ENCODE results near the gene LLGL1. TPM values are rescaled to one million over a fixed set of nuclear protein-coding genes. Genes with fewer than 3 reads are reported as not detected.

Gene LLGL1
- total and polyA plus RNA-seq, 10 of the 15 experiments (the other 5 are each of a cell fraction or from before 2014, with no cell fraction given), result 0.02 to 9.2 (median 2.5) TPM

GRCh38 chr17:18185391-18185790 is 40.0 kb upstream of the LLGL1 start:
- intact Hi-C loops (cut with micrococcal nuclease; ENCODE audit: unreplicated experiment), result no loop called here
- H2AFZ ChIP-seq (ENCODE audit: control insufficient read depth, low read depth, low read length), result no peak overlapping the region
- peak overlapping the region; percentile 89 for H3K9ac ChIP-seq (ENCODE audit: control insufficient read depth, insufficient read depth, low read length)
- H3K36me3 ChIP-seq (ENCODE audit: control insufficient read depth in 2 of 2, insufficient read depth in 2 of 2, low read length in 1 of 2), result peaks cover 0 to 13% of the 10 kb centered on the region in 2 experiments; a peak in 3 of 4 replicates
- CTCF ChIA-PET, result interaction anchor here (0.9 to 5.3 kb wide), 8 partner anchors 12 to 200 kb away, joined by 3 to 43 read pairs (median 4); no protein-coding TSS in a partner anchor
- TF ChIP-seq EGR1 (IDR thresholded peaks at IDR 0.05; ENCODE audit: borderline replicate concordance in 1 of 2, low read depth in 2 of 2, low read length in 2 of 2), result no peak
- peaks cover 11% of the 10 kb centered on the region for H3K4me1 ChIP-seq (ENCODE audit: control insufficient read depth, insufficient read depth, low read length)
- H4K20me1 ChIP-seq (ENCODE audit: control insufficient read depth, insufficient read depth), result peaks cover 20% of the 10 kb centered on the region; the same call in 1 of the 2 replicates
- H3K4me3 ChIP-seq, result peak overlapping the region; percentile 83
- in situ Hi-C loops (cut with MboI), result no loop called here
- FAIRE-seq, result no peak
- no peaks in the 10 kb centered on the region for H3K9me3 ChIP-seq (replicated peaks; ENCODE audit: control insufficient read depth, insufficient read depth, low read length)
- H3K27me3 ChIP-seq (replicated peaks in 1 of 2; ENCODE audit: control insufficient read depth in 2 of 2, insufficient read depth in 2 of 2, low read length in 1 of 2), result no peaks in the 10 kb centered on the region
- POLR2A ChIA-PET, result interaction anchor here (1.4 kb wide), 1 partner anchor 27 kb away, joined by 4 read pairs; no protein-coding TSS in a partner anchor
- 0% methylated on average over 3 of the region's 3 CpGs for WGBS (ENCODE audit: insufficient coverage, insufficient replicate concordance, low lambda C conversion rate, missing lambda C conversion rate)
- H3K4me2 ChIP-seq (ENCODE audit: control insufficient read depth, insufficient read depth), result peak overlapping the region; percentile 95
- no peak for DNase-seq (ENCODE audit: low read depth, low spot score)
- H3K79me2 ChIP-seq (ENCODE audit: control insufficient read depth, insufficient read depth, low read length), result peaks cover 65% of the 10 kb centered on the region
- H3K27ac ChIP-seq (ENCODE audit: control insufficient read depth, insufficient read depth), result peak overlapping the region; percentile 59
- RAD21 ChIA-PET (ENCODE audit: unreplicated experiment), result interaction anchor here (0.8 to 1.9 kb wide), 4 partner anchors 20 to 46 kb away, joined by 3 to 9 read pairs (median 4); no protein-coding TSS in a partner anchor
- ATAC-seq, result no peak
- SMC1A ChIA-PET (ENCODE audit: uncharacterized antibody, unreplicated experiment), result interaction anchor here (1.3 to 1.7 kb wide), 5 partner anchors 10 to 97 kb away, joined by 3 to 5 read pairs (median 4); no protein-coding TSS in a partner anchor
- TSS peak; percentile 53 for BruUV-seq (replicated peaks)

GRCh38 chr17:18185832-18186626 is 39.4 kb upstream of the LLGL1 start:
- FAIRE-seq (no peak), DNase-seq (ENCODE audit: low read depth, low spot score) (no peak), ATAC-seq (peak; percentile 5)
- no peaks in the 10 kb centered on the region for H3K27me3 ChIP-seq (replicated peaks in 1 of 2; ENCODE audit: control insufficient read depth in 2 of 2, insufficient read depth in 2 of 2, low read length in 1 of 2)
- peaks cover 21% of the 10 kb centered on the region for H4K20me1 ChIP-seq (ENCODE audit: control insufficient read depth, insufficient read depth)
- peaks cover 10% of the 10 kb centered on the region for H3K4me1 ChIP-seq (ENCODE audit: control insufficient read depth, insufficient read depth, low read length)
- 37% methylated on average over 10 of the region's 10 CpGs for WGBS (ENCODE audit: insufficient coverage, insufficient replicate concordance, low lambda C conversion rate, missing lambda C conversion rate)
- no TSS peak for BruUV-seq (replicated peaks)
- H3K9ac ChIP-seq (ENCODE audit: control insufficient read depth, insufficient read depth, low read length), result peak overlapping the region; percentile 89
- CTCF ChIA-PET, result interaction anchor here (0.9 to 5.3 kb wide), 8 partner anchors 10 to 201 kb away, joined by 3 to 43 read pairs (median 4); no protein-coding TSS in a partner anchor
- H3K4me2 ChIP-seq (ENCODE audit: control insufficient read depth, insufficient read depth), result peak overlapping the region; percentile 95
- in situ Hi-C loops (cut with MboI), result no loop called here
- peaks cover 72% of the 10 kb centered on the region for H3K79me2 ChIP-seq (ENCODE audit: control insufficient read depth, insufficient read depth, low read length)
- intact Hi-C loops (cut with micrococcal nuclease; ENCODE audit: unreplicated experiment), result loop anchor here (2.0 kb wide), 1 partner anchor 45 kb away; no protein-coding TSS in a partner anchor
- RAD21 ChIA-PET (ENCODE audit: unreplicated experiment), result interaction anchor here (0.8 to 1.9 kb wide), 4 partner anchors 20 to 46 kb away, joined by 3 to 9 read pairs (median 4); no protein-coding TSS in a partner anchor
- SMC1A ChIA-PET (ENCODE audit: uncharacterized antibody, unreplicated experiment), result interaction anchor here (1.3 to 1.7 kb wide), 5 partner anchors 10 to 97 kb away, joined by 3 to 5 read pairs (median 4); no protein-coding TSS in a partner anchor
- H3K4me3 ChIP-seq, result peak overlapping the region; percentile 83
- H3K9me3 ChIP-seq (replicated peaks; ENCODE audit: control insufficient read depth, insufficient read depth, low read length), result no peaks in the 10 kb centered on the region
- peaks cover 4 to 13% of the 10 kb centered on the region in 2 experiments for H3K36me3 ChIP-seq (ENCODE audit: control insufficient read depth in 2 of 2, insufficient read depth in 2 of 2, low read length in 1 of 2)
- POLR2A ChIA-PET, result interaction anchor here (1.4 kb wide), 1 partner anchor 28 kb away, joined by 4 read pairs; no protein-coding TSS in a partner anchor
- H3K27ac ChIP-seq (ENCODE audit: control insufficient read depth, insufficient read depth), result peak overlapping the region; percentile 59
- H2AFZ ChIP-seq (ENCODE audit: control insufficient read depth, low read depth, low read length), result no peak overlapping the region
- TF ChIP-seq ZNF687 (IDR thresholded peaks at IDR 0.05) (no peak), HDGF (IDR thresholded peaks at IDR 0.05) (no peak), ATF7 (IDR thresholded peaks at IDR 0.05; ENCODE audit: low read depth) (peak; percentile 63), MXI1 (IDR thresholded peaks at IDR 0.05; ENCODE audit: low read depth, low read length) (no peak), GATAD2B (conservative IDR thresholded peaks at IDR 0.05; ENCODE audit: low read depth) (no peak), MYB (IDR thresholded peaks at IDR 0.05; ENCODE audit: borderline replicate concordance, low read depth, low read length) (no peak), MEF2B (IDR thresholded peaks at IDR 0.05; ENCODE audit: partially characterized antibody, poor library complexity, severe bottlenecking) (no peak), NRF1 (conservative IDR thresholded peaks at IDR 0.05; ENCODE audit: low read depth, low read length) (no peak), EGR1 (IDR thresholded peaks at IDR 0.05; ENCODE audit: borderline replicate concordance in 1 of 2, low read depth in 2 of 2, low read length in 2 of 2) (no peak), RUNX3 (IDR thresholded peaks at IDR 0.05; ENCODE audit: low read length) (peak; percentile 80)

Data from GM12878 (cell line).